Activated CD8-positive, alpha-beta T cell treated with anti-CD3 and anti-CD28 coated beads, Interleukin-2, amount 10 ng/mL, durations not matched to agents 7 days and 5 days (primary cell): ENCODE data around the gene PLA2G4F. TPM values are rescaled to one million over a fixed set of nuclear protein-coding genes. Genes with fewer than 3 reads are reported as not detected.

ENCODE experiments used
- ATAC-seq: fragments of 150-1000 bp; cut with Tn5 transposase; one replicate; pipeline ENCODE4 v1.10.0; 2021; ENCODE audit warnings: moderate library complexity
- CTCF ChIA-PET: fragments of 350-600 bp; sonication (Branson Sonifier 250); formaldehyde crosslinking; loops from one replicate; lab custom pipeline; 2021; ENCODE audit warnings: antibody characterized with exemption; lab: Charles Lee
- POLR2A ChIA-PET: fragments of 350-600 bp; sonication (Branson Sonifier 250); formaldehyde crosslinking; loops from one replicate; lab custom pipeline; 2021; ENCODE audit warnings: antibody characterized with exemption; lab: Charles Lee
- DNase-seq: peaks from one replicate; pipeline ENCODE4 v3.0.0-alpha.2; 2020
- H3K27ac Mint-ChIP-seq: one replicate; pipeline ENCODE4 v1.8.0; 2021; ENCODE audit warnings: mild to moderate bottlenecking, mixed read lengths
- H3K27me3 Mint-ChIP-seq: one replicate; pipeline ENCODE4 v1.8.0; 2021; ENCODE audit warnings: low read depth, mixed read lengths
- H3K36me3 Mint-ChIP-seq: one replicate; pipeline ENCODE4 v1.8.0; 2021; ENCODE audit warnings: low read depth, mixed read lengths
- H3K4me1 Mint-ChIP-seq: one replicate; pipeline ENCODE4 v1.8.0; 2021; ENCODE audit warnings: low read depth, mixed read lengths
- H3K4me3 Mint-ChIP-seq: one replicate; pipeline ENCODE4 v1.8.0; 2021; ENCODE audit warnings: mild to moderate bottlenecking, mixed read lengths
- H3K9me3 Mint-ChIP-seq: one replicate; pipeline ENCODE4 v1.8.0; 2022; ENCODE audit warnings: mixed read lengths; ENCODE audit not compliant: insufficient read depth
- total RNA-seq, 2 experiments: library from RNA; stranded (reverse); gene quantifications; one replicate each; pipeline ENCODE4 v1.2.3, GENCODE V29; 2021

The PLA2G4F gene
- total RNA-seq, 2 experiments from 2014 or later: not detected

DNA sequence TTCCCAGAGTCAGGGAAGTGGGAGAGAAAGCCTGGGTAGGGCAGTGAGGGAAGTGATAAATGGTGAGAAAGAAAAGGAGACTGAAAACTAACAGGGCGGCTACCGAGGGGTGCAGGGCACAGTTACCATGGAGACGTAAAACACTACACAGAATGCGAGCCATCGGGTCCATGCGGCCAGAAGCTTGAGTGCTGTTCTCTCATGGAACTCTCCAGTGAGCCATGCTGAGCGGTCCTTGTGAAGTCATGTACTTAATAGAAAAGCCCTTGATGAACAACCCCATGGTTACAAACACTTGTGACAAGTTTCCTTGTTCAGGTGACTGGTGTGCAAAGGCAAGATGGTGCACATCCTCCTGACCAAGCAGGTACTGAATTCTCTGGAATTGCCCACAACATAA is 3.7 kb upstream of the PLA2G4F start:
- Mint-ChIP-seq H3K4me1 (no peaks in the 10 kb centered on the region), H3K36me3 (peaks cover 37% of the 10 kb centered on the region), H3K27me3 (no peaks in the 10 kb centered on the region), H3K4me3 (no peak overlapping the region), H3K9me3 (no peaks in the 10 kb centered on the region), H3K27ac (no peak overlapping the region)
- ChIA-PET CTCF (no interaction called here), POLR2A (no interaction called here)
- ATAC-seq (no peak), DNase-seq (no peak)

GRCh38 chr15:42159381-42160015 is 3.1 kb upstream of the PLA2G4F start:
- DNase-seq: no peak
- POLR2A ChIA-PET: no interaction called here

GRCh38 chr15:42158941-42159340 is 2.5 kb upstream of the PLA2G4F start:
- Mint-ChIP-seq H3K27ac (no peak overlapping the region), H3K36me3 (peaks cover 30% of the 10 kb centered on the region), H3K4me1 (no peaks in the 10 kb centered on the region), H3K9me3 (no peaks in the 10 kb centered on the region), H3K4me3 (no peak overlapping the region), H3K27me3 (no peaks in the 10 kb centered on the region)
- POLR2A ChIA-PET: no interaction called here
- ATAC-seq (no peak), DNase-seq (no peak)
- CTCF ChIA-PET: no interaction called here

More at GRCh38 chr15:42159381-42160015, 3.1 kb upstream of the PLA2G4F start:
- no peak for ATAC-seq
- CTCF ChIA-PET: no interaction called here
- H3K27me3 Mint-ChIP-seq: no peaks in the 10 kb centered on the region
- H3K4me1 Mint-ChIP-seq: no peaks in the 10 kb centered on the region
- no peak overlapping the region for H3K27ac Mint-ChIP-seq
- H3K9me3 Mint-ChIP-seq: no peaks in the 10 kb centered on the region
- H3K4me3 Mint-ChIP-seq: no peak overlapping the region
- H3K36me3 Mint-ChIP-seq: peaks cover 32% of the 10 kb centered on the region

- ATAC-seq (no peak), DNase-seq (no peak)
- no peaks in the 10 kb centered on the region for H3K9me3 Mint-ChIP-seq
- CTCF ChIA-PET: no interaction called here
- H3K4me3 Mint-ChIP-seq: no peak overlapping the region
- peaks cover 23% of the 10 kb centered on the region for H3K36me3 Mint-ChIP-seq
- POLR2A ChIA-PET: no interaction called here
- H3K27ac Mint-ChIP-seq: no peak overlapping the region
- H3K27me3 Mint-ChIP-seq: no peaks in the 10 kb centered on the region
- no peaks in the 10 kb centered on the region for H3K4me1 Mint-ChIP-seq
These were observed 1.7 kb upstream of the PLA2G4F start for GRCh38 chr15:42157981-42158765.

DNA sequence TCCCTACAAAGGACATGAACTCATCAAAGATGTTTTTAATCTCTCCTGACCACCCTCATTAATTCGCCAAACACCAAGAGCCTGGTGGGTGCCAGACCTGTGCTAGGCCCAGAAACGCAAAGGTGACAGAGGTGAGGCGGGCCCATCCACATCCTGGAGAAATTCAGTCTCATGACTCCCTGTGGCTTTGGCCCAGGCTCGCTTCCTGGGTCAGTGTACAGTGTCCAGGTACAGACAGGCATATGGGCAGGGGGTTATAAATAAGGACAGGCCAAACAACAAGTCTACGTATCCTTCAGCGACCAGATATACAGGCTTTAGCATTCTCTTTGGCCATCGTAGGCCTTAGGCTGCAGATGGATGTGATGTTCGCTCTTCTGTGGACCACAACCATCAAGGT is 945 bp upstream of the PLA2G4F start:
- H3K27me3 Mint-ChIP-seq: no peaks in the 10 kb centered on the region
- POLR2A ChIA-PET: no interaction called here
- H3K4me1 Mint-ChIP-seq: no peaks in the 10 kb centered on the region
- H3K36me3 Mint-ChIP-seq: peaks cover 16% of the 10 kb centered on the region
- H3K9me3 Mint-ChIP-seq: no peaks in the 10 kb centered on the region
- DNase-seq: no peak
- no peak overlapping the region for H3K4me3 Mint-ChIP-seq
- no peak for ATAC-seq
- H3K27ac Mint-ChIP-seq: no peak overlapping the region
- CTCF ChIA-PET: interaction anchor here (1.3 kb wide), 1 partner anchor 18 kb away, joined by 3 read pairs; no protein-coding TSS in a partner anchor

DNA sequence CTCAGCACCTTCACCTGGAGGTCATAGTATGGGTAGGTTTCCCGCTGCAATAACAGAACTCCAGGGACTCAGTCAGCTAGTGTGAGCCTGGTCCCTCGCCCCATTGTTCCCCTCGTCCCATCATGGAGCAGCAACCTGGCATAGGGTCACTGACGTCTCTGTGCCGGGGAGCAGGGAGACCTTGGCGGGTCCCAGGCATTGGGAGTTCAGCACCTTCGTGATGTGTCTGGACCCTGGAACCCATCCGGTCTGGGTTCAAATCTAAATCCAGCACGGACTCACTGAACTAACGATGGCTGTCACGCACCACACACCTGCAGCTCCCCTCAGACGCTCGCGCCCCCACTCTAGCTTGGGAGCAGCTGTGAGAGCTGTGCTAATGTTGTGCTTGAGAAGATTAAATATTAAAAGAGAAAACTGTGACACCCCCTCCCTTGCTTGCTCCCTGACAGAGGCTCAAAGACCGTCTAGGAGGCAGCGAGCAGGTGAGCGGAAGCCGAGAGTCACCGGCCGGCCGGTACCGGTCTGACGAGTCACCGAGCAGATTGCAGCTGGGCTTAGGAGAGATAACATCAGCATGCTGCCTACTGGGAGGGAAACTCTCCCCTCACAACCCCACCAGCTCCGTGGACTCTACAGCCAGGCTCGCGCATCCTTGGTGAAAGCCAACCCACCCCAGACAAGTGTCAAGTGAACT is 742 bp downstream of the PLA2G4F start:
- DNase-seq (no peak), ATAC-seq (no peak)
- H3K36me3 Mint-ChIP-seq: peaks cover 9% of the 10 kb centered on the region
- no peaks in the 10 kb centered on the region for H3K9me3 Mint-ChIP-seq
- CTCF ChIA-PET: interaction anchor here (0.8 to 1.4 kb wide), 3 partner anchors 18 to 72 kb away, joined by 3 to 4 read pairs (median 3); no protein-coding TSS in a partner anchor
- H3K4me3 Mint-ChIP-seq: no peak overlapping the region
- POLR2A ChIA-PET: no interaction called here
- H3K4me1 Mint-ChIP-seq: no peaks in the 10 kb centered on the region
- no peaks in the 10 kb centered on the region for H3K27me3 Mint-ChIP-seq
- no peak overlapping the region for H3K27ac Mint-ChIP-seq

DNA sequence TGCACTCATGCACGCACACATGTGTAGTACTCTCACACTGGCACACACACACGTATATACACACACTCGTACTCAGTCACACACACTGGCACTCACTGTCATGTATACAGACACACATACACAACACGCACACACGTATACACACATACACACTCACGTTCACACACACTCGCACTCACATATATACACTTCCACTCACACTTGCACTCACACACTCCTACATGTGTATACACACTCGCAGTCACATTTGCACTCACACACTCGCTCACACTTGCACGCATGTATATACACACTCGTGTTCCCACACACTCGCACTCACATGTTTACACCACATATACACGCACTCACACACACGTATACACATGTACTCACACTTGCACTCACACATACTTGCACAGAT is 1.5 kb downstream of the PLA2G4F start:
- no peaks in the 10 kb centered on the region for H3K27me3 Mint-ChIP-seq
- ChIA-PET CTCF (no interaction called here), POLR2A (no interaction called here)
- H3K4me1 Mint-ChIP-seq: no peaks in the 10 kb centered on the region
- no peak overlapping the region for H3K4me3 Mint-ChIP-seq
- DNase-seq (no peak), ATAC-seq (no peak)
- H3K9me3 Mint-ChIP-seq: no peaks in the 10 kb centered on the region
- H3K27ac Mint-ChIP-seq: no peak overlapping the region
- peaks cover 7% of the 10 kb centered on the region for H3K36me3 Mint-ChIP-seq

DNA sequence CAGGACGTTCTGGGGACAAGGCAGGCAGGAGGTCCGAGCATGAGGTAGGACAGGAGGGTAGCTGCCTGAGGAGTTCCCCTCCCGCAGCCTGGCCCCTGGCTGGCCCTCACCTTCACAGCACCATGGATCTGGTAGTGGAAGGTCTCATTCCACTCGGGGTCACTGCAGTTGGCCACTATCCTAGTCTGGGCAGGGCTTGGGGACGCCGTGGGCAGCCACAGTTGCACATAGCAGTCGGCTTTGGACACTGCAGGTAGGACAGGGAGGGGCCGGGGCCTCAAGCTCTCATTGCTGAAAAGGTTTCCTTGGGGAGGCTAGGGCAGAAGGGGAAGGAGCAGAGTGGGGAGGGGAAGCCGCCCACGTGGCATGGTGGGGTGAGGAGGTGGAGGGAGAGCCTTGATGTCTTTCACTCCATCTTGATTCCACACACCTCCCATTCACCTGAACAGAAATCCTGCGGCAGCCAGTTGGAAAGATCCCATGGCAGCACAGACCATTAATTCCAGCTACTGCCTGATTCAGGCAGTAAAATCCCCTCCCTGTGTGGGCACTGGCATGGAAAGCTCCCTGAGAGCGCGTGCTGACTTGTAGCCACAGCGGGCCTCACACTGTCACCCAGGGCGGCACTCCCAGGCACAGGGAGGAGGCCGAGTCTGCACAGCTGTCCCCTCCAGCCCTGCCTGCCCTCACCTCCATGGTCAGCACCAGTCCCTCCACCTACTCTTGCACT is 2.1 kb downstream of the PLA2G4F start:
- Mint-ChIP-seq H3K9me3 (no peaks in the 10 kb centered on the region), H3K4me1 (no peaks in the 10 kb centered on the region), H3K4me3 (no peak overlapping the region), H3K36me3 (peaks cover 4% of the 10 kb centered on the region), H3K27ac (no peak overlapping the region), H3K27me3 (no peaks in the 10 kb centered on the region)
- ChIA-PET POLR2A (no interaction called here), CTCF (interaction anchor here (0.7 kb wide), 1 partner anchor 166 kb away, joined by 3 read pairs; no protein-coding TSS in a partner anchor)
- DNase-seq: no peak
- ATAC-seq: no peak

GRCh38 chr15:42153874-42154211 is 2.6 kb downstream of the PLA2G4F start:
- POLR2A ChIA-PET: no interaction called here
- Mint-ChIP-seq H3K27me3 (no peaks in the 10 kb centered on the region), H3K27ac (no peak overlapping the region), H3K4me1 (no peaks in the 10 kb centered on the region), H3K9me3 (no peaks in the 10 kb centered on the region), H3K36me3 (no peaks in the 10 kb centered on the region), H3K4me3 (no peak overlapping the region)
- ATAC-seq (no peak), DNase-seq (no peak)
- CTCF ChIA-PET: interaction anchor here (0.5 to 0.7 kb wide), 2 partner anchors 16 to 165 kb away, joined by 3 read pairs; no protein-coding TSS in a partner anchor

- CTCF ChIA-PET: interaction anchor here (0.5 kb wide), 1 partner anchor 17 kb away, joined by 3 read pairs; no protein-coding TSS in a partner anchor
- ATAC-seq (no peak), DNase-seq (no peak)
- no peak overlapping the region for H3K4me3 Mint-ChIP-seq
- H3K27ac Mint-ChIP-seq: no peak overlapping the region
- H3K4me1 Mint-ChIP-seq: no peaks in the 10 kb centered on the region
- no peaks in the 10 kb centered on the region for H3K36me3 Mint-ChIP-seq
- H3K9me3 Mint-ChIP-seq: no peaks in the 10 kb centered on the region
- POLR2A ChIA-PET: no interaction called here
- no peaks in the 10 kb centered on the region for H3K27me3 Mint-ChIP-seq
These were observed 3.3 kb downstream of the PLA2G4F start for GRCh38 chr15:42152921-42153698.
